GM18909 (cell line): ENCODE measurements around the gene ZNHIT3.
A peak's percentile ranks its signal among the peaks of the same experiment; 100 is the strongest.

Experiments used
- ATAC-seq: cut with Tn5 transposase; IDR thresholded peaks from one replicate; pipeline ENCODE4 v1.9.1; 2021; ENCODE audit warnings: mild to moderate bottlenecking; ENCODE audit not compliant: unreplicated experiment, poor library complexity

The ZNHIT3 gene

DNA sequence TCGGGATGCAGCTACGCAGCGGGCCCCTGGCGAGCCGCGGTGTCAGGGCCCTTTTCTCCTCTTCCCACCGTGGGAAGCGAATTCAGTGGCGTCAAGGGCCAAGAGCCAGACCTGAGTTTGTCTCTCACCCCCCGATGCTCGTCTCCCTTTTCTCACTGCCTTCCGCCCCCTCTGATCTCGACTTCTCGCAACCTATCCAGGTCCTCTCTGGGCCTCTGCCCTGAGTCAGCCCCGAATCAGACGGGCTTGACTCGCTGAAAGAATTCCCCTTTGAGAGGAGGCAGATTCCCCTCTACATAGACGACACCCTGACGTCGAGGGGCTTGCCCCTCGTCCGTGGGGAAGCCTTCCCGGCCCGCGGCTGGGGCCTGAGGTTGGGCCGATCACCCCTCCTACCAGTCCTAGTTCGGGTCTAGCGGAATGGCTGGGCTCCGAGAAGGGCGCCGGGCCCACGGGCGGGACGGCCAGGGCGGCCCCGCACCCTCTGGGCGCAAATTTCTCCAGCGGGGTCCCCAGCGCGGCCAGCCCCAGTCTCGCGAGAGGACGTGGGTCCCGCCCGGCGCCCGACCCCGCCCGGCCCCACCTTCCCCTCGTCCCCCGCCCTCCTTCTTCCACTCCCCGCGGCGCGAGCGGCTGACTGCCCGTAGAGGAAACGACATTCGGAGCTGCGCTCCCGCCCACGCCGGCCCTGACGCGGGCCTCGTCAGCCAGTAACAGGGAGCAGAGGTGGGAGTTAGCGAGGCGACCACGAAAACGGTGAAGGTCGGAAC, 58.0 kb downstream of the ZNHIT3 start, which contains the start of gene GGNBP2:
Gene GGNBP2, plus strand, starts transcription at position 613 of the 770 bp plus-strand sequence. CDS start 806 bp downstream, outside the sequence.
- peak; percentile 61 for ATAC-seq

DNA sequence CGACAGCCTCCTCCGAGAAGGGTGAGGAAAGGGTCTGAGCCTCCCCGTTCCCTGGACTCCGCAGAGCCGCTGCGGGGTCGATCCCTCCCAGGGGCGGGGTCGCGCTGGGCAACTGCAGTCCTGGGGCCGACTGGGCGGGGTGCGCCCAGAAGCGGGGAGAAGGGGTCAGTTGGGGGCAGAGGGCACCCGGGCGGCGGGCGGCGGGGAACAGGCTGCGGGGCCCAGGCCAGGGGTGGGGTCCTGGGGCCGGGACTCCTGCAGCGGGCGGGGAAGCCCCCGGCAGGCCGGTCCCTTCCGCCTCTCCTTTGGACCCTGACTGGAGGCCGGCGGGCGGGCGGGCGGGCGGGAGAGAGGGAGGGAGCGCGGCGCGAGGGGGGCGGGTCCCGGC, 58.6 kb downstream of the ZNHIT3 start:
- no peak for ATAC-seq
